ENCODE data around the gene ERBB4.

The ERBB4 gene

GRCh38 chr2:211447548-211447947 lies 1091.1 kb downstream of the ERBB4 start:
- no peaks in the 10 kb centered on the region for H3K27me3 Mint-ChIP-seq
- H3K9me3 Mint-ChIP-seq = peaks cover 0 to 3% of the 10 kb centered on the region in 2 donors
- no peak overlapping the region for H3K27ac Mint-ChIP-seq
- H3K4me1 Mint-ChIP-seq (ENCODE audit: low read depth in 2 of 2) = no peaks in the 10 kb centered on the region
- DNase-seq (no peak), ATAC-seq (replicated peaks) (no peak)
- H3K36me3 Mint-ChIP-seq (ENCODE audit: insufficient read depth) = no peaks in the 10 kb centered on the region
- H3K4me3 Mint-ChIP-seq = no peak overlapping the region

GRCh38 chr2:211440107-211440506 lies 1098.5 kb downstream of the ERBB4 start:
- Mint-ChIP-seq H3K27ac (no peak overlapping the region), H3K4me1 (ENCODE audit: low read depth in 2 of 2) (no peaks in the 10 kb centered on the region), H3K27me3 (no peaks in the 10 kb centered on the region), H3K9me3 (peaks cover 0 to 7% of the 10 kb centered on the region in 2 donors), H3K36me3 (ENCODE audit: insufficient read depth) (no peaks in the 10 kb centered on the region), H3K4me3 (no peak overlapping the region)
- ATAC-seq (replicated peaks) (no peak), DNase-seq (no peak)

GRCh38 chr2:211439011-211439410 lies 1099.6 kb downstream of the ERBB4 start:
- no peaks in the 10 kb centered on the region for H3K4me1 Mint-ChIP-seq (ENCODE audit: low read depth in 2 of 2)
- DNase-seq (no peak), ATAC-seq (replicated peaks) (no peak)
- H3K27ac Mint-ChIP-seq = no peak overlapping the region
- no peaks in the 10 kb centered on the region for H3K36me3 Mint-ChIP-seq (ENCODE audit: insufficient read depth)
- no peak overlapping the region for H3K4me3 Mint-ChIP-seq
- peaks cover 0 to 7% of the 10 kb centered on the region in 2 donors for H3K9me3 Mint-ChIP-seq
- no peaks in the 10 kb centered on the region for H3K27me3 Mint-ChIP-seq

- Mint-ChIP-seq H3K4me3 (no peak overlapping the region), H3K27ac (no peak overlapping the region), H3K27me3 (no peaks in the 10 kb centered on the region), H3K36me3 (ENCODE audit: insufficient read depth) (no peaks in the 10 kb centered on the region), H3K4me1 (ENCODE audit: low read depth in 2 of 2) (no peaks in the 10 kb centered on the region), H3K9me3 (peaks cover 3 to 14% of the 10 kb centered on the region in 2 donors)
- DNase-seq (no peak), ATAC-seq (replicated peaks) (no peak)
These were observed 1101.2 kb downstream of the ERBB4 start for GRCh38 chr2:211437396-211437795.

GRCh38 chr2:211436182-211436581 lies 1102.4 kb downstream of the ERBB4 start:
- Mint-ChIP-seq H3K27ac (no peak overlapping the region), H3K27me3 (no peaks in the 10 kb centered on the region), H3K4me3 (no peak overlapping the region), H3K4me1 (ENCODE audit: low read depth in 2 of 2) (no peaks in the 10 kb centered on the region), H3K36me3 (ENCODE audit: insufficient read depth) (no peaks in the 10 kb centered on the region), H3K9me3 (peaks cover 3 to 14% of the 10 kb centered on the region in 2 donors)
- ATAC-seq (replicated peaks) (no peak), DNase-seq (no peak)

GRCh38 chr2:211435331-211435730 lies 1103.3 kb downstream of the ERBB4 start:
- ATAC-seq (replicated peaks) (no peak), DNase-seq (no peak)
- no peak overlapping the region for H3K4me3 Mint-ChIP-seq
- H3K27me3 Mint-ChIP-seq = no peaks in the 10 kb centered on the region
- H3K9me3 Mint-ChIP-seq = peaks cover 3 to 14% of the 10 kb centered on the region in 2 donors
- no peak overlapping the region for H3K27ac Mint-ChIP-seq
- H3K4me1 Mint-ChIP-seq (ENCODE audit: low read depth in 2 of 2) = no peaks in the 10 kb centered on the region
- H3K36me3 Mint-ChIP-seq (ENCODE audit: insufficient read depth) = no peaks in the 10 kb centered on the region

GRCh38 chr2:211434773-211435172 lies 1103.8 kb downstream of the ERBB4 start:
- Mint-ChIP-seq H3K27me3 (no peaks in the 10 kb centered on the region), H3K9me3 (peaks cover 5 to 14% of the 10 kb centered on the region in 2 donors), H3K36me3 (ENCODE audit: insufficient read depth) (no peaks in the 10 kb centered on the region), H3K4me1 (ENCODE audit: low read depth in 2 of 2) (no peaks in the 10 kb centered on the region), H3K4me3 (no peak overlapping the region), H3K27ac (no peak overlapping the region)
- DNase-seq (no peak), ATAC-seq (replicated peaks) (no peak)

GRCh38 chr2:211429256-211429920 lies 1109.2 kb downstream of the ERBB4 start:
- ATAC-seq (replicated peaks) (no peak), DNase-seq (no peak)
- H3K36me3 Mint-ChIP-seq (ENCODE audit: insufficient read depth) = no peaks in the 10 kb centered on the region
- H3K9me3 Mint-ChIP-seq = peaks cover 5 to 7% of the 10 kb centered on the region in 2 donors
- H3K4me1 Mint-ChIP-seq (ENCODE audit: low read depth in 2 of 2) = no peaks in the 10 kb centered on the region
- H3K27me3 Mint-ChIP-seq = no peaks in the 10 kb centered on the region
- no peak overlapping the region for H3K4me3 Mint-ChIP-seq
- no peak overlapping the region for H3K27ac Mint-ChIP-seq

- ATAC-seq (replicated peaks) (no peak), DNase-seq (no peak)
- Mint-ChIP-seq H3K36me3 (ENCODE audit: insufficient read depth) (no peaks in the 10 kb centered on the region), H3K4me1 (ENCODE audit: low read depth in 2 of 2) (no peaks in the 10 kb centered on the region), H3K27ac (no peak overlapping the region), H3K4me3 (no peak overlapping the region), H3K27me3 (no peaks in the 10 kb centered on the region), H3K9me3 (peaks cover 0 to 2% of the 10 kb centered on the region in 2 donors)
These were observed 1112.4 kb downstream of the ERBB4 start for GRCh38 chr2:211426240-211426639.

GRCh38 chr2:211423018-211423417 lies 1115.6 kb downstream of the ERBB4 start:
- no peaks in the 10 kb centered on the region for H3K27me3 Mint-ChIP-seq
- ATAC-seq (replicated peaks) = no peak
- H3K9me3 Mint-ChIP-seq = no peaks in the 10 kb centered on the region
- no peak overlapping the region for H3K4me3 Mint-ChIP-seq
- no peaks in the 10 kb centered on the region for H3K4me1 Mint-ChIP-seq (ENCODE audit: low read depth in 2 of 2)
- no peaks in the 10 kb centered on the region for H3K36me3 Mint-ChIP-seq (ENCODE audit: insufficient read depth)
- no peak overlapping the region for H3K27ac Mint-ChIP-seq
- DNase-seq = no peak

- no peak overlapping the region for H3K4me3 Mint-ChIP-seq
- no peak overlapping the region for H3K27ac Mint-ChIP-seq
- H3K27me3 Mint-ChIP-seq = no peaks in the 10 kb centered on the region
- no peaks in the 10 kb centered on the region for H3K4me1 Mint-ChIP-seq (ENCODE audit: low read depth in 2 of 2)
- DNase-seq = no peak
- H3K9me3 Mint-ChIP-seq = no peaks in the 10 kb centered on the region
- no peak for ATAC-seq (replicated peaks)
- H3K36me3 Mint-ChIP-seq (ENCODE audit: insufficient read depth) = no peaks in the 10 kb centered on the region
These were observed 1121.1 kb downstream of the ERBB4 start for GRCh38 chr2:211417544-211417943.

GRCh38 chr2:211416373-211416772 lies 1122.2 kb downstream of the ERBB4 start:
- no peak overlapping the region for H3K27ac Mint-ChIP-seq
- H3K36me3 Mint-ChIP-seq (ENCODE audit: insufficient read depth) = no peaks in the 10 kb centered on the region
- H3K27me3 Mint-ChIP-seq = no peaks in the 10 kb centered on the region
- H3K9me3 Mint-ChIP-seq = no peaks in the 10 kb centered on the region
- DNase-seq = no peak
- H3K4me3 Mint-ChIP-seq = no peak overlapping the region
- no peaks in the 10 kb centered on the region for H3K4me1 Mint-ChIP-seq (ENCODE audit: low read depth in 2 of 2)
- ATAC-seq (replicated peaks) = no peak

- Mint-ChIP-seq H3K4me3 (no peak overlapping the region), H3K27ac (no peak overlapping the region), H3K4me1 (ENCODE audit: low read depth in 2 of 2) (no peaks in the 10 kb centered on the region), H3K27me3 (no peaks in the 10 kb centered on the region), H3K9me3 (no peaks in the 10 kb centered on the region), H3K36me3 (ENCODE audit: insufficient read depth) (no peaks in the 10 kb centered on the region)
- no peak for DNase-seq
- no peak for ATAC-seq (replicated peaks)
These were observed 1124.9 kb downstream of the ERBB4 start for GRCh38 chr2:211413746-211414145.

- H3K4me1 Mint-ChIP-seq (ENCODE audit: low read depth in 2 of 2) = no peaks in the 10 kb centered on the region
- H3K27ac Mint-ChIP-seq = no peak overlapping the region
- H3K36me3 Mint-ChIP-seq (ENCODE audit: insufficient read depth) = no peaks in the 10 kb centered on the region
- H3K4me3 Mint-ChIP-seq = no peak overlapping the region
- peaks cover 0 to 9% of the 10 kb centered on the region in 2 donors for H3K9me3 Mint-ChIP-seq
- H3K27me3 Mint-ChIP-seq = no peaks in the 10 kb centered on the region
- no peak for ATAC-seq (replicated peaks)
- no peak for DNase-seq
These were observed 1130.1 kb downstream of the ERBB4 start for GRCh38 chr2:211408483-211408891.
